GM12878 (cell line): ENCODE data around the gene FBXL7. TPM values are rescaled to one million over a fixed set of nuclear protein-coding genes. Genes with fewer than 3 reads are reported as not detected.

Experiments used
- ATAC-seq: fragments of 200-7000 bp; cut with Tn5 transposase; 3 replicates; pipeline ENCODE4 v1.9.1; 2020; ENCODE audit warnings: mild to moderate bottlenecking, moderate library complexity
- BruUV-seq: library from RNA; stranded (reverse); fragments of 400-500 nt; replicated peaks from 2 replicates; lab custom pipeline; 2021; lab: Mats Ljungman, UMichigan
- CTCF ChIA-PET: fragments of 300-600 bp; sonication (Branson Sonifier 250); formaldehyde crosslinking; extraction: SDS; loops from one replicate; lab custom pipeline; 2021; ENCODE audit warnings: inconsistent platforms; lab: Yijun Ruan, JAX
- POLR2A ChIA-PET: fragments of 350-600 bp; formaldehyde crosslinking; extraction: SDS; loops from one replicate; lab custom pipeline; 2021; ENCODE audit warnings: inconsistent platforms; lab: Charles Lee
- RAD21 ChIA-PET: fragments of 300-600 bp; sonication (Branson Sonifier 250); formaldehyde crosslinking; loops from one replicate; lab custom pipeline; 2023; ENCODE audit warnings: antibody characterized with exemption; ENCODE audit not compliant: unreplicated experiment; lab: Charles Lee
- SMC1A ChIA-PET: fragments of 300-600 bp; sonication (Branson Sonifier 250); formaldehyde crosslinking; loops from one replicate; lab custom pipeline; 2023; ENCODE audit not compliant: unreplicated experiment, uncharacterized antibody; lab: Charles Lee
- DNase-seq: peaks from one replicate; pipeline ENCODE4 v3.0.0-alpha.2; 2011; ENCODE audit warnings: low read depth, low spot score
- FAIRE-seq: peaks from 3 replicates; lab custom pipeline; 2011; peaks lifted over from hg19 to GRCh38; lab: Jason Lieb, UNC
- H2AFZ ChIP-seq: 2 replicates; pipeline ENCODE4 v1.6.0; 2011; ENCODE audit warnings: low read depth, low read length, control low read depth; ENCODE audit not compliant: control insufficient read depth
- H3K27ac ChIP-seq: 2 replicates; pipeline ENCODE4 v1.5.1; 2011; ENCODE audit warnings: control low read depth; ENCODE audit not compliant: control insufficient read depth, insufficient read depth
- H3K27me3 ChIP-seq, 2 experiments: replicated peaks in 1 of 2; 2 replicates each; pipeline versions ENCODE4 v1.6.0 to v1.6.1; 2011; ENCODE audit warnings: low read length in 1 of 2; ENCODE audit not compliant: control insufficient read depth in 2 of 2, insufficient read depth in 2 of 2
- H3K36me3 ChIP-seq, 2 experiments: 2 replicates each; pipeline ENCODE4 v1.5.1; 2011; ENCODE audit warnings: low read length in 1 of 2; ENCODE audit not compliant: control insufficient read depth in 2 of 2, insufficient read depth in 2 of 2
- H3K4me1 ChIP-seq: 2 replicates; pipeline ENCODE4 v1.6.1; 2011; ENCODE audit warnings: mild to moderate bottlenecking, low read length, moderate library complexity, mixed read lengths; ENCODE audit not compliant: control insufficient read depth, insufficient read depth
- H3K4me2 ChIP-seq: 2 replicates; pipeline ENCODE4 v1.6.0; 2011; ENCODE audit warnings: control low read depth; ENCODE audit not compliant: control insufficient read depth, insufficient read depth
- H3K4me3 ChIP-seq: fragments of 200-600 bp; sonication (generic); 2 replicates; pipeline ENCODE4 v1.5.1; 2016
- H3K79me2 ChIP-seq: 2 replicates; pipeline ENCODE4 v1.6.0; 2011; ENCODE audit warnings: low read length; ENCODE audit not compliant: control insufficient read depth, insufficient read depth
- H3K9ac ChIP-seq: 2 replicates; pipeline ENCODE4 v1.8.0; 2011; ENCODE audit warnings: low read length, control low read depth, mixed read lengths; ENCODE audit not compliant: control insufficient read depth, insufficient read depth
- H3K9me3 ChIP-seq: replicated peaks from 3 replicates; pipeline ENCODE4 v1.5.1; 2011; ENCODE audit warnings: mild to moderate bottlenecking, low read length; ENCODE audit not compliant: control insufficient read depth, insufficient read depth
- H4K20me1 ChIP-seq: 2 replicates; pipeline ENCODE4 v1.6.0; 2011; ENCODE audit not compliant: control insufficient read depth, insufficient read depth
- CBFB ChIP-seq: IDR thresholded peaks from 2 replicates; pipeline ENCODE4 v1.6.1; 2016; ENCODE audit warnings: antibody characterized with exemption, low read depth
- FOS ChIP-seq: IDR thresholded peaks from 3 replicates; pipeline ENCODE4 v1.6.1; 2011; ENCODE audit warnings: borderline replicate concordance; ENCODE audit not compliant: insufficient read length; ENCODE audit errors: extremely low read depth
- HCFC1 ChIP-seq: fragments of 150-350 bp; IDR thresholded peaks from 2 replicates; pipeline ENCODE4 v1.6.1; 2014; ENCODE audit warnings: low read length
- NFYB ChIP-seq: IDR thresholded peaks from 2 replicates; pipeline ENCODE4 v1.6.1; 2011; ENCODE audit warnings: low read depth, mild to moderate bottlenecking, low read length, improper control_type of control experiment, moderate library complexity; ENCODE audit not compliant: insufficient read depth
- NR2F1 ChIP-seq: fragments of 450-650 bp; conservative IDR thresholded peaks from 2 replicates; pipeline ENCODE4 v1.6.1; 2017; ENCODE audit warnings: mild to moderate bottlenecking
- PAX5 ChIP-seq: IDR thresholded peaks from 2 replicates; pipeline ENCODE4 v1.6.1; 2011; ENCODE audit warnings: low read depth, low read length, borderline replicate concordance
- PAX8 ChIP-seq: fragments of 450-650 bp; IDR thresholded peaks from 2 replicates; pipeline ENCODE4 v1.6.1; 2017; ENCODE audit warnings: mild to moderate bottlenecking, moderate library complexity
- SIN3A ChIP-seq: IDR thresholded peaks from 2 replicates; pipeline ENCODE4 v1.6.1; 2012; ENCODE audit warnings: low read depth, low read length, improper control_type of control experiment
- SKIL ChIP-seq: fragments of 450-650 bp; IDR thresholded peaks from 2 replicates; pipeline ENCODE4 v1.6.1; 2017; ENCODE audit warnings: mild to moderate bottlenecking, low read depth, inconsistent platforms; ENCODE audit not compliant: poor library complexity, severe bottlenecking
- SUPT20H ChIP-seq: IDR thresholded peaks from 2 replicates; pipeline ENCODE4 v1.6.1; 2011; ENCODE audit warnings: low read depth, mild to moderate bottlenecking, low read length, moderate library complexity, borderline replicate concordance; ENCODE audit not compliant: control insufficient read depth
- SUZ12 ChIP-seq: fragments of 200-600 bp; sonication (generic); IDR thresholded peaks from one replicate; pipeline ENCODE4 v1.6.1; 2018; ENCODE audit warnings: antibody characterized with exemption, mild to moderate bottlenecking; ENCODE audit not compliant: unreplicated experiment
- ZBED1 ChIP-seq: IDR thresholded peaks from 2 replicates; pipeline ENCODE4 v1.6.1; 2016; ENCODE audit warnings: borderline replicate concordance
- ZNF24 ChIP-seq: fragments of 450-650 bp; IDR thresholded peaks from 2 replicates; pipeline ENCODE4 v1.6.1; 2017; ENCODE audit warnings: antibody characterized with exemption, mild to moderate bottlenecking
- ZNF592 ChIP-seq: fragments of 450-650 bp; IDR thresholded peaks from 2 replicates; pipeline ENCODE4 v1.6.1; 2017; ENCODE audit warnings: mild to moderate bottlenecking, moderate library complexity
- ZNF622 ChIP-seq: fragments of 450-650 bp; IDR thresholded peaks from 2 replicates; pipeline ENCODE4 v1.6.1; 2017; ENCODE audit warnings: mild to moderate bottlenecking, inconsistent platforms
- ZZZ3 ChIP-seq: IDR thresholded peaks from 2 replicates; pipeline ENCODE4 v1.6.1; 2011; ENCODE audit warnings: low read depth; ENCODE audit not compliant: control insufficient read depth, insufficient read length
- WGBS: methylation state at CpG from one replicate; pipeline ENCODE4 v1.1.6; 2016; ENCODE audit warnings: low lambda C conversion rate; ENCODE audit not compliant: insufficient replicate concordance, insufficient coverage; ENCODE audit errors: missing lambda C conversion rate; 5-methylcytosine and 5-hydroxymethylcytosine counted together
- in situ Hi-C: fragments of 300-500 bp; cut with MboI; formaldehyde crosslinking; loops from 9 replicates; pipeline ENCODE4 v1.14.3; 2018; ENCODE audit warnings: mixed read lengths
- intact Hi-C: fragments of 100-400 bp; cut with micrococcal nuclease; formaldehyde crosslinking; loops from one replicate; pipeline ENCODE4 v1.14.2; 2022; ENCODE audit not compliant: unreplicated experiment
- polyA plus RNA-seq, 11 experiments: library from polyadenylated mRNA; depleted of rRNA in 4 of 11; unstranded in 6 of 11; stranded (reverse) in 5 of 11; fragments of >200 nt; fragmentation: Nextera tagmentation in 4 of 11; fragmentation: Illumina TruSeq in 1 of 11; extraction: Ambion mirVana in 4 of 11; extraction: Trizol in 1 of 11; gene quantifications; 1 replicate in 1 of 11; 2 replicates in 10 of 11; pipeline versions ENCODE4 v1.2.1 to v1.2.3, GENCODE V29; 2011 to 2016; ENCODE audit warnings: inconsistent platforms in 2 of 11, missing spikeins in 2 of 11, low read depth in 1 of 11
- total RNA-seq, 4 experiments: library from RNA; depleted of rRNA in 3 of 4; stranded (reverse); fragments of >200 nt in 3 of 4; fragmentation: Illumina TruSeq in 1 of 4; extraction: Trizol in 1 of 4; gene quantifications; 2 replicates each; pipeline versions ENCODE4 v1.2.1 to v1.2.3, GENCODE V29; 2013 to 2021

The FBXL7 gene
- total and polyA plus RNA-seq, 10 of the 15 experiments (the other 5 are each of a cell fraction or from before 2014, with no cell fraction given) = 0.03 to 0.44 (median 0.16) TPM

GRCh38 chr5:15600035-15600434 is 100.1 kb downstream of the FBXL7 start (continued):
- no peak for TF ChIP-seq PAX5
- no peak for TF ChIP-seq SUPT20H
- no peak for TF ChIP-seq NFYB
- TF ChIP-seq SKIL = no peak

GRCh38 chr5:15601274-15601673 is 101.3 kb downstream of the FBXL7 start:
- H3K79me2 ChIP-seq = no peaks in the 10 kb centered on the region
- no peaks in the 10 kb centered on the region for H3K36me3 ChIP-seq
- SMC1A ChIA-PET = no interaction called here
- no peak overlapping the region for H3K9ac ChIP-seq
- CTCF ChIA-PET = no interaction called here
- FAIRE-seq (no peak), DNase-seq (no peak), ATAC-seq (no peak)
- H4K20me1 ChIP-seq = no peaks in the 10 kb centered on the region
- H3K27ac ChIP-seq = no peak overlapping the region
- intact Hi-C loops (no loop called here), in situ Hi-C loops (no loop called here)
- no peaks in the 10 kb centered on the region for H3K4me1 ChIP-seq
- BruUV-seq = no TSS peak
- H3K4me3 ChIP-seq = no peak overlapping the region
- POLR2A ChIA-PET = no interaction called here
- H2AFZ ChIP-seq = no peak overlapping the region
- no peaks in the 10 kb centered on the region for H3K9me3 ChIP-seq
- no peak overlapping the region for H3K4me2 ChIP-seq
- no peaks in the 10 kb centered on the region for H3K27me3 ChIP-seq
- RAD21 ChIA-PET = no interaction called here
- 21% methylated on average over 4 of the region's 4 CpGs for WGBS
- TF ChIP-seq NR2F1 (no peak), ZNF622 (no peak), SIN3A (no peak), FOS (no peak), PAX8 (no peak), ZZZ3 (no peak), ZBED1 (no peak), HCFC1 (no peak), ZNF24 (no peak), SUZ12 (no peak), ZNF592 (no peak), CBFB (no peak)
